Kidney epithelial cell (primary cell): Measurements from ENCODE around the gene CABP1. TPM values are rescaled to one million over a fixed set of nuclear protein-coding genes. Genes with fewer than 3 reads are reported as not detected.
"Not testable (repeated sequence)": the region's sequence is repeated elsewhere in the genome, so short reads cannot be mapped to it uniquely, and the experiment has no call there.

Experiments used
- DNase-seq: peaks from one replicate; pipeline ENCODE4 v3.0.0-alpha.2; 2010; ENCODE audit warnings: low read depth
- H3K27me3 ChIP-seq: 2 replicates; pipeline ENCODE4 v1.6.0; 2011; ENCODE audit warnings: low read length; ENCODE audit not compliant: control insufficient read depth, insufficient read depth
- H3K36me3 ChIP-seq: 2 replicates; pipeline ENCODE4 v1.5.1; 2011; ENCODE audit warnings: low read length; ENCODE audit not compliant: control insufficient read depth, insufficient read depth
- H3K4me3 ChIP-seq: 2 replicates; pipeline ENCODE4 v1.5.1; 2011; ENCODE audit warnings: low read depth, mild to moderate bottlenecking, control low read depth, low read length
- CTCF ChIP-seq: IDR thresholded peaks from 2 replicates; pipeline ENCODE4 v1.5.1; 2011; ENCODE audit warnings: mild to moderate bottlenecking, moderate library complexity, low read length, control low read depth, inconsistent platforms; ENCODE audit not compliant: insufficient read depth, poor library complexity, severe bottlenecking
- total RNA-seq: library from RNA; depleted of rRNA; stranded (reverse); fragments of >200 nt; gene quantifications from 2 replicates; pipeline ENCODE4 v1.2.3, GENCODE V29; 2015

The CABP1 gene
- total RNA-seq, 1 donor from 2014 or later, result not detected

- Histone ChIP-seq H3K27me3 (no peaks in the 10 kb centered on the region), H3K4me3 (no peak overlapping the region), H3K36me3 (no peaks in the 10 kb centered on the region)
- peak; percentile 70 for DNase-seq
- no peak for TF ChIP-seq CTCF
Observed at GRCh38 chr12:120598674-120599463, 41.6 kb upstream of the CABP1 start.

DNA sequence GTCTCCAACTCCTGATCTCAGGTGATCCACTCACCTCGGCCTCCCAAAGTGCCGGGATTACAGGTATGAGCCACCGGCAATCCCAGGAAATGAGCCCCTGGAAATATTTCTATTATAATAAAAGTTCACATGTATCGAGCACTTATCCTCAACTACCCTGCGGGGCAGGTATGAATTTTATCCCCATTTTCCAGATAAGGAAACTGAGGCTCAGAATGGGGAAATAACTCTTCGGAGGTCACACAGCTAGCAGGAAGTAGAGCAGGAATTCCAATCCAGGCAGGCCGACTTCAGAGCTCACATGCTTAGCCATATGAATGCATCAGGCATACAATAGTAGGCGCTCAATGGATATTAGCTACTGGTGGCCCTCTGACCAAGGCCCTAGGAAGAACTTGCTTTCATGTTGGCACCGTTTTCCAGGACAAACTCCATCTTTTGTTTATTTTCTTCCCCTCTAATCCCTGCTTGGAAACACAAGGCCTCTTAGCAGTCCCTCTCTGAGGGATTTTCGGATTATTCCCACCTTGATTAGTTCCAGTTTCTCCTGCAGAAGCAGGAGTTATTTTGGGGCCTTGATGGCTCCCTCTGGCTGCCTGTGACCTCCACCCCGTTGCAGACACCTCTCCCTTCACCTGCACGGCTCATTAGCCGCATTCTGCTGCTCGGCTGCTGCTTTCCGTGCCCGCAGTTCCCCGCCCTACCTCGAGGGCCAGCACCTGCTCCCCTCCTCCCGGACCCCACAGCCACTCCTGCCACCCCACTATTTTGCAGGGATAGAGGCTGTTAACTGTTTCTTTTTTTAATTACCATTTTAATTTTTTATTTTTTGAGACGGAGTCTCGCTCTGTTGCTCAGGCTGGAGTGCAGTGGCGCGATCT, 40.5 kb upstream of the CABP1 start:
- Histone ChIP-seq H3K4me3 (no peak overlapping the region), H3K36me3 (no peaks in the 10 kb centered on the region), H3K27me3 (no peaks in the 10 kb centered on the region)
- TF ChIP-seq CTCF, result no peak
- DNase-seq, result no peak

- not testable (repeated sequence) for H3K36me3 ChIP-seq, H3K27me3 ChIP-seq, H3K4me3 ChIP-seq, DNase-seq
Observed at GRCh38 chr12:120602416-120602815, 38.0 kb upstream of the CABP1 start.

DNA sequence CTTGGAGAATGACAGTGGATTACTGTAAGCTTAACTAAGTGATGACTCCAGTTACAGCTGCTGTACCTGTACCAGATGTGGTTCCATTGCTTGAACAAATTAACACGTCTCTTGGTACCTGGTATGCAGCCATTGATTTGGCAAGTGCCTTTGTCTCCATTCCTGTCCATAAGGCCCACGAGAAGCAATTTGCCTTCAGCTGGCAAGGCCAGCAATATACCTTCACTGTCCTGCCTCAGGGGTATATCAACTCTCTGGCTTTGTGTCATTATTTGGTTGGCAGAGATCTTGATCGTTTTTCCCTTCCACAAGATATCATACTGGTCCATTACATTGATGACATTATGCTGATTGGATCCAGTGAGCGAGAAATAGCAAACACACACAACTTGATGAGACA, 29.9 kb upstream of the CABP1 start:
- no peak for TF ChIP-seq CTCF

GRCh38 chr12:120611534-120611933, 28.9 kb upstream of the CABP1 start:
- not testable (repeated sequence) for H3K27me3 ChIP-seq, H3K36me3 ChIP-seq, H3K4me3 ChIP-seq, DNase-seq

More for the DNA sequence above, 29.9 kb upstream of the CABP1 start:
- no peak for DNase-seq
- no peaks in the 10 kb centered on the region for H3K36me3 ChIP-seq
- H3K27me3 ChIP-seq, result no peaks in the 10 kb centered on the region
- H3K4me3 ChIP-seq, result no peak overlapping the region

DNA sequence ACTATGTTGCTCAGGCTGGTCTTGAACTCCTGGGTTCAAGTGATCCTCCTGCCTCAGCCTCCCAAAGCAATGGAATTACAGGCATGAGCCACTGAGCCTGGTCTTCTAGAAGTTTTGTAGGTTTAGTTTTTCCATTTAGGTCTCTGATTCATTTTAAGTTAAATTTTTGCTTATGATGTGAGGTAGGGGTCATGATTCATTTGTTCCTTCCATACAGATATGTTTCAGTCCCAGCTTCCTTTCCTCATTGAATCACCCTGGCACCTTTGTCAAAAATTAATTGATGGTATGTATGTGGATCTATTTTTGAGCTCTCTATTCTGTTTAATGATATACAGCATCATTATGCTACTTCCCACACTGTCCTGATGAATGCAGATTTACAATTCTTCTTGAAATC, 25.6 kb upstream of the CABP1 start:
- no peak for TF ChIP-seq CTCF

DNA sequence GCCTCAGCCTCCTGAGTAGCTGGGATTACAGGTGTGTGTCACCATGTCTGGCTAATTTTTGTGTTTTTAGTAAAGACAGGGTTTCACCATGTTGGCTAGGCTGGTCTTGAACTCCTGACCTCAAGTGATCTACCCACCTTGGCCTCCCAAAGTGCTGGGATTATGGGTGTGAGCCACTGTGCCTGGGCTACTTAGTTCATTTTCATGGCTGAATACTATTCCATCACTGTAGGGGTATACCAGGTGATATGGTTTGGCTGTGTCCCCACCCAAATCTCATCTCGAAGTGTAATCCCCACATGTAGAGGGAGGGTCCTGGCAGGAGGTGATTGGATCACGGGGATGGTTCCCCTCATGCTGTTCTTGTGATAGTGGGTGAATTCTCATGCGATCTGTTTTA, 23.2 kb upstream of the CABP1 start:
- H3K4me3 ChIP-seq, H3K27me3 ChIP-seq: not testable (repeated sequence)

More for the DNA sequence above, 25.6 kb upstream of the CABP1 start:
- Histone ChIP-seq H3K36me3 (no peaks in the 10 kb centered on the region), H3K4me3 (no peak overlapping the region), H3K27me3 (peaks cover 7% of the 10 kb centered on the region)
- DNase-seq, result no peak

GRCh38 chr12:120617767-120618166, 22.7 kb upstream of the CABP1 start:
- DNase-seq, H3K4me3 ChIP-seq, H3K36me3 ChIP-seq, H3K27me3 ChIP-seq: not testable (repeated sequence)

More for the DNA sequence above, 23.2 kb upstream of the CABP1 start:
- not testable (repeated sequence) for DNase-seq, H3K36me3 ChIP-seq
